Neural cell (in vitro differentiated cells): ENCODE results near the gene MDP1. TPM values are rescaled to one million over a fixed set of nuclear protein-coding genes. Genes with fewer than 3 reads are reported as not detected.

Experiments
- H2AFZ ChIP-seq: fragments of 200-600, 300-800 bp; sonication (generic), shearing (Covaris generic); 2 replicates; pipeline ENCODE4 v1.6.0; 2014; ENCODE audit warnings: low read depth, mild to moderate bottlenecking, antibody characterized with exemption, low read length, moderate library complexity
- H3F3A ChIP-seq: fragments of 200-600 bp; shearing (Covaris generic); 2 replicates; pipeline ENCODE4 v1.6.1; 2016; ENCODE audit warnings: mild to moderate bottlenecking, moderate library complexity, mixed read lengths, antibody characterized with exemption, low read length; ENCODE audit not compliant: insufficient read depth, poor library complexity, severe bottlenecking
- H3K27ac ChIP-seq: fragments of 200-600, 300-800 bp; sonication (generic), shearing (Covaris generic); 2 replicates; pipeline ENCODE4 v1.5.1; 2014; ENCODE audit warnings: mild to moderate bottlenecking, low read length, moderate library complexity
- H3K27me3 ChIP-seq: fragments of 300-800, 200-600 bp; sonication (generic), shearing (Covaris generic); 2 replicates; pipeline ENCODE4 v1.6.0; 2014; ENCODE audit warnings: mild to moderate bottlenecking, low read depth, low read length, moderate library complexity; ENCODE audit not compliant: insufficient read depth
- H3K36me3 ChIP-seq: fragments of 300-800, 200-600 bp; sonication (generic), shearing (Covaris generic); 2 replicates; pipeline ENCODE4 v1.5.1; 2014; ENCODE audit warnings: mild to moderate bottlenecking, antibody characterized with exemption, low read length, moderate library complexity; ENCODE audit not compliant: insufficient read depth
- H3K4me2 ChIP-seq: fragments of 300-800, 200-600 bp; sonication (generic), shearing (Covaris generic); 2 replicates; pipeline ENCODE4 v1.6.0; 2014; ENCODE audit warnings: mild to moderate bottlenecking, low read length
- H3K4me3 ChIP-seq: fragments of 300-800, 200-600 bp; sonication (generic), shearing (Covaris generic); 2 replicates; pipeline ENCODE4 v1.5.1; 2014; ENCODE audit warnings: mild to moderate bottlenecking, low read length, moderate library complexity
- H3K79me2 ChIP-seq: fragments of 200-600 bp; shearing (Covaris generic); replicated peaks from 2 replicates; pipeline ENCODE4 v1.6.0; 2014; ENCODE audit warnings: mild to moderate bottlenecking, low read length, moderate library complexity; ENCODE audit not compliant: insufficient read depth
- H3K9ac ChIP-seq: fragments of 300-800, 200-600 bp; sonication (generic), shearing (Covaris generic); 2 replicates; pipeline ENCODE4 v1.6.1; 2016; ENCODE audit warnings: mild to moderate bottlenecking, low read length, mixed read lengths
- H3K9me2 ChIP-seq: fragments of 200-600 bp; shearing (Covaris generic); 2 replicates; pipeline ENCODE4 v1.6.1; 2016; ENCODE audit warnings: mild to moderate bottlenecking, low read length, mixed read lengths; ENCODE audit not compliant: insufficient read depth
- H3K9me3 ChIP-seq: fragments of 200-600, 300-800 bp; sonication (generic), shearing (Covaris generic); 2 replicates; pipeline ENCODE4 v1.6.1; 2016; ENCODE audit warnings: mild to moderate bottlenecking, mixed run types, low read length, moderate library complexity, mixed read lengths
- H4K20me1 ChIP-seq: fragments of 200-600 bp; shearing (Covaris generic); 2 replicates; pipeline ENCODE4 v1.6.1; 2016; ENCODE audit warnings: mild to moderate bottlenecking, mixed run types; ENCODE audit not compliant: insufficient read depth
- EP300 ChIP-seq: fragments of 450-650 bp; conservative IDR thresholded peaks from 2 replicates; pipeline ENCODE4 v1.6.1; 2014; ENCODE audit warnings: antibody characterized with exemption, mild to moderate bottlenecking, moderate library complexity; ENCODE audit not compliant: poor library complexity, severe bottlenecking
- EZH2 ChIP-seq: fragments of 200-600, 300-800 bp; shearing (Covaris generic), sonication (generic); IDR thresholded peaks from 2 replicates; pipeline ENCODE4 v1.6.1; 2014; ENCODE audit warnings: antibody characterized with exemption, low read length, borderline replicate concordance, mild to moderate bottlenecking; ENCODE audit not compliant: insufficient read depth, poor library complexity, severe bottlenecking
- MXI1 ChIP-seq: fragments of 450-650 bp; conservative IDR thresholded peaks from 2 replicates; pipeline ENCODE4 v1.6.1; 2014; ENCODE audit warnings: antibody characterized with exemption, mild to moderate bottlenecking; ENCODE audit not compliant: poor library complexity, severe bottlenecking
- POLR2AphosphoS5 ChIP-seq: IDR thresholded peaks from 2 replicates; pipeline ENCODE4 v1.6.1; 2012
- RAD21 ChIP-seq: fragments of 450-650 bp; conservative IDR thresholded peaks from 2 replicates; pipeline ENCODE4 v1.6.1; 2014; ENCODE audit warnings: antibody characterized with exemption, mild to moderate bottlenecking, moderate library complexity
- SMC3 ChIP-seq: fragments of 450-650 bp; conservative IDR thresholded peaks from 2 replicates; pipeline ENCODE4 v1.6.1; 2014; ENCODE audit warnings: antibody characterized with exemption, mild to moderate bottlenecking, moderate library complexity; ENCODE audit not compliant: poor library complexity
- TAF1 ChIP-seq: IDR thresholded peaks from 2 replicates; pipeline ENCODE4 v1.6.1; 2012; ENCODE audit warnings: low read depth
- polyA plus RNA-seq: library from polyadenylated mRNA; depleted of rRNA; stranded (reverse); fragments of >200 nt; gene quantifications from 2 replicates; pipeline ENCODE4 v1.2.3, GENCODE V29; 2014
- TF ChIP-seq, protein P1 (sequence below): IDR thresholded peaks from 2 replicates; pipeline ENCODE4 v1.6.1; 2012; ENCODE audit warnings: borderline replicate concordance
- TF ChIP-seq, protein P2 (sequence below): fragments of 450-650 bp; IDR thresholded peaks from 2 replicates; pipeline ENCODE4 v1.5.1; 2014; ENCODE audit warnings: antibody characterized with exemption, mild to moderate bottlenecking, moderate library complexity; ENCODE audit not compliant: poor library complexity, severe bottlenecking

MDP1 gene
- polyA plus RNA-seq, 1 donor from 2014 or later: 94.2 TPM

DNA sequence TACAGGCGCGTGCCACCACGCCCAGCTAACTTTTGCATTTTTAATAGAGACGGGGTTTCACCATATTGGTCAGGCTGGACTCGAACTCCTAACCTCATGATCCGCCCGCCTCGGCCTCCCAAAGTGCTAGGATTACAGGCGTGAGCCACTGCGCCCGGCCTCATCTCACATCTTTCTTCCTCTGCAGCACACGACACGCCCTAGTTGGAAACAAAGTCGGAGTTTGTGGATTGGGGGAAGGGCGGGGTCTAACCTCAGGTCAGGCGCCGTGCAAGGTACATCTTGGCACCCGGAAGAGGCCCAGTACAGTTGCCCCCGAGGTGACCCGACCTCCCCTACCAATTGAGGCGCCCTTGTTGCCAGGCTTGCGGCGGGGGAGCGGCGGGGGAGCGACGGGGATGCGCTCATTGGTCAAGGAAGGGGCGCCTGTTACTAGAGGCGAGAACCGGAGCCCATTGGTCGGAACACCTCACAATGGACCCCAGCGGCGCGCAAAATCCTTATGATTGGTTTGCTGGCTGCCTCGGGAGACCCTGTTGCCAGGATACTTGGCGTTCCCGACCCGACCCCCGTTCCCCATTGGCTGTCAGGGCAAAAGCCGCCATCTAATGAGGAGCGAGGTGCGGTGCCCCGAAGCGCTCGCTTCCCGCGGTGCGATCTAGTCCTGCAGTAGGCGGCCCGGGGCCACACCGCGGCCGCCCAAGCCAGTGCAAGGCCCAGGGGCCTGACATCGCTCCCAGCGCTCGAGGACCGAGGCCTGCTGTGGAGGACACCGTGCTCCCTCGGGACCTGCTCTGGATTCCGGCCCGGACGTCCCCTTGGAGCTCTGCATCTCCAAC lies 44.2 kb downstream of the MDP1 start, which contains the start of gene REC8:
Gene REC8, plus strand, starts transcription at position 659 of the 839 bp plus-strand sequence. CDS start 473 bp downstream, outside the sequence.
- TF ChIP-seq POLR2AphosphoS5 (peak; percentile 29), MXI1 (no peak), EZH2 (no peak)
- TF ChIP-seq, protein P1, sequence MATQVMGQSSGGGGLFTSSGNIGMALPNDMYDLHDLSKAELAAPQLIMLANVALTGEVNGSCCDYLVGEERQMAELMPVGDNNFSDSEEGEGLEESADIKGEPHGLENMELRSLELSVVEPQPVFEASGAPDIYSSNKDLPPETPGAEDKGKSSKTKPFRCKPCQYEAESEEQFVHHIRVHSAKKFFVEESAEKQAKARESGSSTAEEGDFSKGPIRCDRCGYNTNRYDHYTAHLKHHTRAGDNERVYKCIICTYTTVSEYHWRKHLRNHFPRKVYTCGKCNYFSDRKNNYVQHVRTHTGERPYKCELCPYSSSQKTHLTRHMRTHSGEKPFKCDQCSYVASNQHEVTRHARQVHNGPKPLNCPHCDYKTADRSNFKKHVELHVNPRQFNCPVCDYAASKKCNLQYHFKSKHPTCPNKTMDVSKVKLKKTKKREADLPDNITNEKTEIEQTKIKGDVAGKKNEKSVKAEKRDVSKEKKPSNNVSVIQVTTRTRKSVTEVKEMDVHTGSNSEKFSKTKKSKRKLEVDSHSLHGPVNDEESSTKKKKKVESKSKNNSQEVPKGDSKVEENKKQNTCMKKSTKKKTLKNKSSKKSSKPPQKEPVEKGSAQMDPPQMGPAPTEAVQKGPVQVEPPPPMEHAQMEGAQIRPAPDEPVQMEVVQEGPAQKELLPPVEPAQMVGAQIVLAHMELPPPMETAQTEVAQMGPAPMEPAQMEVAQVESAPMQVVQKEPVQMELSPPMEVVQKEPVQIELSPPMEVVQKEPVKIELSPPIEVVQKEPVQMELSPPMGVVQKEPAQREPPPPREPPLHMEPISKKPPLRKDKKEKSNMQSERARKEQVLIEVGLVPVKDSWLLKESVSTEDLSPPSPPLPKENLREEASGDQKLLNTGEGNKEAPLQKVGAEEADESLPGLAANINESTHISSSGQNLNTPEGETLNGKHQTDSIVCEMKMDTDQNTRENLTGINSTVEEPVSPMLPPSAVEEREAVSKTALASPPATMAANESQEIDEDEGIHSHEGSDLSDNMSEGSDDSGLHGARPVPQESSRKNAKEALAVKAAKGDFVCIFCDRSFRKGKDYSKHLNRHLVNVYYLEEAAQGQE: peak; percentile 12
- no peaks in the 10 kb centered on the region for H3F3A ChIP-seq
- H3K79me2 ChIP-seq: no peaks in the 10 kb centered on the region
- H3K27me3 ChIP-seq: no peaks in the 10 kb centered on the region
- no peaks in the 10 kb centered on the region for H4K20me1 ChIP-seq
- H3K9me3 ChIP-seq: no peaks in the 10 kb centered on the region
- H3K4me2 ChIP-seq: no peak within 1 kb of the TSS
- H3K9ac ChIP-seq: peak within 1 kb of the TSS; percentile 36
- H3K27ac ChIP-seq: peak within 1 kb of the TSS; percentile 9
- peak within 1 kb of the TSS; percentile 66 for H3K4me3 ChIP-seq
- H3K36me3 ChIP-seq: no peaks in the 10 kb centered on the region
- no peaks in the 10 kb centered on the region for H3K9me2 ChIP-seq
- no peak within 1 kb of the TSS for H2AFZ ChIP-seq

DNA sequence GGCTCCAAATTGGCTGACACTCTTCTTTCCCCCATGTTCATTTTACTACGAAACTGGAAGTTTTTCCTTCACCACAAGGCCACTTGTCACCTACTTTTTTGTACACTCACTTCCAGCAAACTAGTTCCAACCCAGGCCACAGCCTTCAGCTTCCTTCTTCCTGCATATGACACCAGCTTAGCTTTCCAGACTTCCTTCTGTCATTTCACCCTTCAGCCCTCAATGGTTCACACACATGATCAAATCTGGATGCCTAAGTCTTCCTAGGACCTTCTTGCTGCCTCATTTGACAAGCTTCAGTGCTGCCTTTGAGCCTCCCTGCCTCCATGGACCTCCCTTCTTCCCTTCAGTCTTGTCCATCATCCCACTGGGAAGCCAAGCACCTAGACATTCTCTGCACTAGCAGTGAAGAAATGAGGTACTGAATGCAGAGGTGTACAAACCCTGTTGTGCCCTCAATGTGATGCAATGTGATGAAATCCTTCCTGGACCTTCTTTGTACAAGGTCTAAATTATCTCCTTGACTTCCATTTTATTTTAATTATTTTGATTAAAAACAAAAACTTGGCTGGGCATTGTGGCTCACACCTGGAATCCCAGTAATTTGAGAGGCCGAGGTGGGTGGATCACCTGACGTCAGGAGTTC lies 48.3 kb downstream of the MDP1 start:
- Histone ChIP-seq H3K9me2 (no peaks in the 10 kb centered on the region), H2AFZ (no peak overlapping the region), H4K20me1 (no peaks in the 10 kb centered on the region), H3K27ac (no peak overlapping the region), H3K9ac (no peak overlapping the region), H3K36me3 (no peaks in the 10 kb centered on the region), H3K4me2 (no peak overlapping the region), H3K27me3 (no peaks in the 10 kb centered on the region), H3K79me2 (no peaks in the 10 kb centered on the region), H3K9me3 (no peaks in the 10 kb centered on the region), H3F3A (no peaks in the 10 kb centered on the region), H3K4me3 (no peak overlapping the region)
- TF ChIP-seq SMC3 (no peak), EP300 (no peak), POLR2AphosphoS5 (no peak), EZH2 (no peak), MXI1 (no peak), RAD21 (no peak), TAF1 (no peak)
- TF ChIP-seq, protein P2, sequence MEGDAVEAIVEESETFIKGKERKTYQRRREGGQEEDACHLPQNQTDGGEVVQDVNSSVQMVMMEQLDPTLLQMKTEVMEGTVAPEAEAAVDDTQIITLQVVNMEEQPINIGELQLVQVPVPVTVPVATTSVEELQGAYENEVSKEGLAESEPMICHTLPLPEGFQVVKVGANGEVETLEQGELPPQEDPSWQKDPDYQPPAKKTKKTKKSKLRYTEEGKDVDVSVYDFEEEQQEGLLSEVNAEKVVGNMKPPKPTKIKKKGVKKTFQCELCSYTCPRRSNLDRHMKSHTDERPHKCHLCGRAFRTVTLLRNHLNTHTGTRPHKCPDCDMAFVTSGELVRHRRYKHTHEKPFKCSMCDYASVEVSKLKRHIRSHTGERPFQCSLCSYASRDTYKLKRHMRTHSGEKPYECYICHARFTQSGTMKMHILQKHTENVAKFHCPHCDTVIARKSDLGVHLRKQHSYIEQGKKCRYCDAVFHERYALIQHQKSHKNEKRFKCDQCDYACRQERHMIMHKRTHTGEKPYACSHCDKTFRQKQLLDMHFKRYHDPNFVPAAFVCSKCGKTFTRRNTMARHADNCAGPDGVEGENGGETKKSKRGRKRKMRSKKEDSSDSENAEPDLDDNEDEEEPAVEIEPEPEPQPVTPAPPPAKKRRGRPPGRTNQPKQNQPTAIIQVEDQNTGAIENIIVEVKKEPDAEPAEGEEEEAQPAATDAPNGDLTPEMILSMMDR: no peak
- TF ChIP-seq, protein P1: no peak
